Measurements from ENCODE around the gene RAMP1. TPM values are rescaled to one million over a fixed set of nuclear protein-coding genes. Genes with fewer than 3 reads are reported as not detected.
"Not testable (repeated sequence)": the region's sequence is repeated elsewhere in the genome, so short reads cannot be mapped to it uniquely, and the experiment has no call there.

Gene RAMP1
- total RNA-seq, 2 donors from 2014 or later: 1.6 TPM; not detected in 1

DNA sequence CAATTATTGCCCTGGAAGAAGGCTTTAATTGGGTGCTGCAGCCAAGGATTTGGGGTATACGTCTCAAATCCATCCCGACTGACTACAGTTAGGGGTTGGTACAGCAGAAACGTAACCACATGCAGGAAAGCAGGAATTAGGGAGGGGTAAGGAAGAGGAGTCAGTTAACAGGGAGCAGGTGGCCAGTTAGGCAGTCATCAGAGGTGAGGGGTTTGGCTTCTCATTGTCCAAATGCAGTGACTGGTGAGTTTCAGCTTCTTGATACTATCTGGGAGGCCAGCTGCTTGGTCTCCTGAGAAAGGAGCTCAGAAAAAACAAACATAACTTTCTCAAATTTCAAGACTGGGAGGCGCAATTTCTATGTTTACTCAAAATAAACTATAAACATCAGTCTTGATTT is 68.6 kb downstream of the RAMP1 start:
- Mint-ChIP-seq H3K27ac (no peak overlapping the region), H3K4me3 (no peak overlapping the region), H3K27me3 (no peaks in the 10 kb centered on the region), H3K36me3 (ENCODE audit: low read depth) (no peaks in the 10 kb centered on the region), H3K4me1 (peaks cover 11% of the 10 kb centered on the region)
- DNase-seq (no peak), ATAC-seq (no peak)
- H3K9me3 ChIP-seq (ENCODE audit: control insufficient read depth, low read length, poor library complexity, severe bottlenecking): no peaks in the 10 kb centered on the region

DNA sequence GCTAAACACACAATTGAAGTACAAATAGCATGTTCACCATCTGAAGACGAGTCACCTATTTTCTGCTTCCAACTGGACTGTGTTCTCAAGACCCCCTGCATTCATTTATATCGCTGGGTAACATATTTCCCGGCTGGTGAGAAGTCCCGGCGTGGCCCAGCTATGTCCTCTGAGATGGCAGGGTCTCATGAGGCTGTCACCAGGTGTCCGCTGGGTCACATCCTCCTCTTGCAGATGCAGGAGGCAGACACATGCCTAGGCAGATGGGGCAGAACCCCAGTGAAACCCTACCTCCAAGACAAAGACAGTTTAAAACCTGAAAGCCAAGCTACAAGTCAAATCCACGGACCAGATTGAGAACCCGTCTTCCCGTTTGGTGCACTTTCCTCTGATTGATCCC is 70.6 kb downstream of the RAMP1 start:
- peaks cover 6% of the 10 kb centered on the region for H3K36me3 Mint-ChIP-seq (ENCODE audit: low read depth)
- no peaks in the 10 kb centered on the region for H3K9me3 ChIP-seq (ENCODE audit: control insufficient read depth, low read length, poor library complexity, severe bottlenecking)
- ATAC-seq (no peak), DNase-seq (no peak)
- H3K4me3 Mint-ChIP-seq: no peak overlapping the region
- H3K27me3 Mint-ChIP-seq: no peaks in the 10 kb centered on the region
- no peak overlapping the region for H3K27ac Mint-ChIP-seq
- peaks cover 14% of the 10 kb centered on the region for H3K4me1 Mint-ChIP-seq

DNA sequence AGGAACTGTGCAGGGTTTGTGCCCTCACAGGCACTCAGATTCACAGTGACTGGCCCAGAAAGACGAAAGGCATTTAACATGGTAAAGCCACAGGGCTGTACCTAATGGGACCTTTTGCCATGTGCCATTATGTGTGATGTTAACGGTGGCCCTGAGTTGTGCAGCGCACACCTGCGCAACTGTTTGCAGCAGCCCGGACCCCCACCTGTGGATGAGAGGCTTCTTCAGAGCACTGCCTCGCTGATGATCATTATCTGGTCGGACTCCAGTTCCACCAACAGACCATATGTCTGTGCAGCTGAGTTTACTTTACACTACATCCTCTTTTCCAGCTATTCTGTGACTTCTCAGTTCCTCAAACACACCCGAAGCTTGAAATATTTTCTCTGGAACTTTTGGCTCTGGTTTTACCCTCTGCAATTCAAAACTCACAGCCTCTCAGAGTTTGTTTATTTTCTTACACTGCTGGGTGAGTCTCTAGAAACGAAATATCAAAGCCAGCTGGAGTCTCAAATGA is 71.8 kb downstream of the RAMP1 start:
- DNase-seq: no peak
- Mint-ChIP-seq H3K27me3 (no peaks in the 10 kb centered on the region), H3K27ac (no peak overlapping the region), H3K4me3 (no peak overlapping the region), H3K36me3 (ENCODE audit: low read depth) (peaks cover 6% of the 10 kb centered on the region), H3K4me1 (peaks cover 12% of the 10 kb centered on the region)
- ATAC-seq: no peak
- H3K9me3 ChIP-seq (ENCODE audit: control insufficient read depth, low read length, poor library complexity, severe bottlenecking): no peaks in the 10 kb centered on the region

DNA sequence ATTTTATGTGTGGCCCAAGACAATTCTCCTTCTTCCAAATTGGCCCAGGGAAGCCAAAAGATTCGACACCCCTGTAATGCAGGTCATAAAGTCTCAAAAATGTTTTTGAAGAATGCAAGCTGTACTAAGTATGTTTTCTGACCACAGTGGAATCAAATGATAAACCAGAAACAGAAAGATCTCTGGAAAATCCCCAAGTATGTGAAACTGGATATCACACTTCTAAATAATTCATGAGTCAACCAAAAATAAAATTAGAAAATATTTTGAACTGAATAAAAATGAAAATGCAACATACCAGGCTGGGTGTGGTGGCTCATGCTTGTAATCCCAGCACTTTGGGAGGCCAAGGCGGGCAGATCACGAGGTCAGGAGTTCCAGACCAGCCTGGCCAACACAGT is 73.3 kb downstream of the RAMP1 start:
- Mint-ChIP-seq H3K4me1 (peaks cover 11% of the 10 kb centered on the region), H3K4me3 (no peak overlapping the region), H3K27me3 (no peaks in the 10 kb centered on the region), H3K27ac (no peak overlapping the region), H3K36me3 (ENCODE audit: low read depth) (peaks cover 6% of the 10 kb centered on the region)
- no peaks in the 10 kb centered on the region for H3K9me3 ChIP-seq (ENCODE audit: control insufficient read depth, low read length, poor library complexity, severe bottlenecking)
- no peak for ATAC-seq
- no peak for DNase-seq

DNA sequence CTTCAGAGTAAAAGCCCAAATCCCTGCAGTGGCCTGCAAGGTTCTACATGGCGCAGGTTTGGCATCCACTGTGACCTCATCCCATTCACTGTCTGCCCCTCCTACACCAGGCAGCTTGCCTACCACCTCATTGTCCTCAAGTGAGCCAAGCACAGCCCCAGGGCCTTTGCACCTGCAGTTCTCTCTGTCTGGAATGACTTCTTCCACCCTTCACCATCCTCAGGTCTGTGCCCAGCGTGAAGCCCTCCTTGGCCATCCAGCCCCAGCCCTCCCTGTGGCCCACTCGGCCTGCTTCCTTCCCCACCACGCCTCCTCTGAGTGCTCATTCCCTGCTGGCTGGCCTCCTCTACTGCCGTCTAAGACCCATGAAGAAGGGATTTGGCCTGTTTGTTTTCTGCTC is 74.8 kb downstream of the RAMP1 start:
- no peak for ATAC-seq
- no peak overlapping the region for H3K4me3 Mint-ChIP-seq
- H3K27me3 Mint-ChIP-seq: no peaks in the 10 kb centered on the region
- H3K4me1 Mint-ChIP-seq: peaks cover 13% of the 10 kb centered on the region
- no peaks in the 10 kb centered on the region for H3K9me3 ChIP-seq (ENCODE audit: control insufficient read depth, low read length, poor library complexity, severe bottlenecking)
- H3K36me3 Mint-ChIP-seq (ENCODE audit: low read depth): peaks cover 6% of the 10 kb centered on the region
- no peak for DNase-seq
- no peak overlapping the region for H3K27ac Mint-ChIP-seq

DNA sequence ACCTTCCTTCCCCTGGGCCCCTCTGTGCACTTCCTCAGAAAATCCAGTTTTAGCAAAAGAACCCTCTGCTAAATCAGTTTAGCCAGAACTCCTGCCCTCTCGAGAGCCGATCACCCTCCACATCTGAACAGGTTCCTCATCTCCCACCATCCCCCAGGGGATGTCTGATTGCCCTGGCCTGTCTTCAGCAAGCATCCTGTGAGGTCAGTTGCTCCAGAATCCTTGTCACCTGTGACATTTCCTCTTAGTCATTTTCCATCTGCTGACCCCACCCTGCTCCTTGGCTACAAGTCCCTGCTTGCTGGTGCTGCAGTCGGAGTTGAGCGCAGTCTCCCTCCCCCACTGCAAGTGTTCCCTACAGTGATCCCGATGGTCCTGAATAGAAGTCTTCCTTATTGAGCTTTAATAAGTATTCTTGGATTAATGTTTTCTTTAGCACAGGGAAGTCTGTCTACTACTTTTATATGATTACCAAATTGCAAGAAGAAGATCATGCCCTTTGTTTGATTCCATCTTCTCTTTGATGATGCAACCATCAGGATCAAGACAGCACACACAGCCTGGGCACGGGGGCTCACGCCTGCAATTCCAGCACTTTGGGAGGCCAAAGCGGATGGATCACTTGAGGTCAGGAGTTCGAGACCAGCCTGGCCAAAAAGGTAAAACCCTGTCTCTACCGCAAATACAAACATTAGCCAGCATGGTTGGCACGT is 76.5 kb downstream of the RAMP1 start:
- ATAC-seq (no peak), DNase-seq (no peak)
- no peaks in the 10 kb centered on the region for H3K27me3 Mint-ChIP-seq
- no peak overlapping the region for H3K27ac Mint-ChIP-seq
- H3K4me3 Mint-ChIP-seq: no peak overlapping the region
- H3K36me3 Mint-ChIP-seq (ENCODE audit: low read depth): peaks cover 8% of the 10 kb centered on the region
- H3K4me1 Mint-ChIP-seq: peaks cover 15% of the 10 kb centered on the region
- H3K9me3 ChIP-seq (ENCODE audit: control insufficient read depth, low read length, poor library complexity, severe bottlenecking): no peaks in the 10 kb centered on the region

DNA sequence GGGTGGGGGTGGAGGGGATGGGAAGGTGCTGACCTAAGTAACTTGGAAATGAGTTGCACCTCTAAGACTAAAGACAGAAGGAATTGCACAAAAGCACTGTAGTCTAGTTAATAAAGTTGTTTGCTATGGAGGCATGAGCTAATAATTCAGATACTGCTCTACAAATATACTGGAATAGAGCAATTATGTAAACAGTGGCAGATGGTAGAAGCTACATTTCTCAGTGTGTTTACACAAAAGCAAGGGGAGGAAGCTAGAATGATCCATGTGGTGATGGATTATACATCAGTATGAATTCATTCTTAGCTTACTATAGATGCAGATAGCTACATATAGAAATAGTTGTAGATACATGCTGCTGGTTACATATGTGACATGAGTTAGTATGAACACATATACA is 79.8 kb downstream of the RAMP1 start:
- Mint-ChIP-seq H3K4me3 (no peak overlapping the region), H3K27ac (no peak overlapping the region), H3K36me3 (ENCODE audit: low read depth) (peaks cover 3% of the 10 kb centered on the region), H3K27me3 (no peaks in the 10 kb centered on the region), H3K4me1 (peaks cover 30% of the 10 kb centered on the region)
- no peak for DNase-seq
- ATAC-seq: no peak
- H3K9me3 ChIP-seq (ENCODE audit: control insufficient read depth, low read length, poor library complexity, severe bottlenecking): no peaks in the 10 kb centered on the region

DNA sequence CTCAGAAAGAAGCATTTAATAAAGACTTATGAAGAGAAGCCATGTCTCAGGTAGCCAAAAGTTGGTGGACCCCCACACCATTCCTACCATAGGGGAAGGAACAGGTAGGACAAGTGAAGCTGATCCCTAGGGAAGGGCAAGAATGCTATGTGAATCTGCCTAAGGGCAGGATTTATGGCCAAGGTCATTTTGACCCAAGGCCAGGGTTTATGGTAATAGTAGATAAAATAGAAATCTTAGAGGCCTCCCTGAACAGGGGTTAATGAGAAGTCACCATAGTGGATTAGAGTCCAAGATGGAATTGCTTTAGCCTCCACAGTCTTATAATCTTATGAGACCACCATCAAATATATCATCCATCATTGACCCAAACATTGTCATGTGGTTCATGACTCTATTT is 81.4 kb downstream of the RAMP1 start:
- Mint-ChIP-seq H3K4me1 (peaks cover 26% of the 10 kb centered on the region), H3K36me3 (ENCODE audit: low read depth) (peaks cover 2% of the 10 kb centered on the region), H3K27me3 (no peaks in the 10 kb centered on the region), H3K4me3 (no peak overlapping the region), H3K27ac (peak overlapping the region; percentile 57)
- no peak for ATAC-seq
- DNase-seq: no peak
- H3K9me3 ChIP-seq (ENCODE audit: control insufficient read depth, low read length, poor library complexity, severe bottlenecking): peaks cover 3% of the 10 kb centered on the region

DNA sequence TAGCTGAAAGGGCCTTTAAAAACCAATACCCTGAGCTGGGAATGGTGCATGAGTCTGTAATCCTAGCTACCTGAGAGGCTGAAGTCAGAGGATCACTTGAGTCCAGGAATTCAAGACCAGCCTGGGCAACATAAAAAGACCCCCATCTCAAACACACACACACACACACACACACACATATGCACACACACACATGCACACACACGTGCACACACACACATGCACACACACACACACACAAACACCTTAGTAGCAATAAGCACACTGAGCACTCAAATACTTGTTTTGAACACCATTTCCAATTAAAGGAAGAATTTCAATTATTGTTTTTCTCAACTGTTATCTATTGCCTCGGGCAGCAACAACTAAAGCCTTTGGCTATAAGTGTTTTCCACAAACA is 81.8 kb downstream of the RAMP1 start:
- peaks cover 26% of the 10 kb centered on the region for H3K4me1 Mint-ChIP-seq

DNA sequence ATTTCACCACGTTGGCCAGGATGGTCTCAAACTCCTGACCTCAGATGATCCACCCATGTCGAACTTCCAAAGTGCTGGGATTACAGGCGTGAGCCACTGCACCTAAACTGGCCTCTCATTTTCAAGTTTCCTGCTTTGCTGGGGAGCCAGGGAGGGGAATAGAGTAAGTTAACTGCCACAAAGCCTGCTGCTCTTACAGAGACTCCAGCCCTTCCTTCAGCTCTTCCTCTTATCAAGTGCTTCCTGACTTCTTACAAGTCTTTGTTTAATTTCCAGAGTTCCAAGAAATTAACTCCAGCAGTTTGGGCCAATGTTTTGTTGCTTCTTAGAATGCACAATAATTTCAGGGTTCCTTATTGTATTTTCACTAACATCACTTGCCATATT is 83.1 kb downstream of the RAMP1 start:
- H3K9me3 ChIP-seq (ENCODE audit: control insufficient read depth, low read length, poor library complexity, severe bottlenecking): peaks cover 4% of the 10 kb centered on the region
- no peaks in the 10 kb centered on the region for H3K27me3 Mint-ChIP-seq
- H3K27ac Mint-ChIP-seq: peak overlapping the region; percentile 57
- H3K4me3 Mint-ChIP-seq: peak overlapping the region; percentile 70
- no peak for DNase-seq
- peaks cover 7% of the 10 kb centered on the region for H3K36me3 Mint-ChIP-seq (ENCODE audit: low read depth)
- peaks cover 31% of the 10 kb centered on the region for H3K4me1 Mint-ChIP-seq
- no peak for ATAC-seq

More for the DNA sequence above, 81.8 kb downstream of the RAMP1 start:
- Mint-ChIP-seq H3K27me3 (no peaks in the 10 kb centered on the region), H3K36me3 (ENCODE audit: low read depth) (peaks cover 4% of the 10 kb centered on the region), H3K27ac (peak overlapping the region; percentile 57), H3K4me3 (peak overlapping the region; percentile 70)
- DNase-seq (no peak), ATAC-seq (no peak)
- peaks cover 4% of the 10 kb centered on the region for H3K9me3 ChIP-seq (ENCODE audit: control insufficient read depth, low read length, poor library complexity, severe bottlenecking)

DNA sequence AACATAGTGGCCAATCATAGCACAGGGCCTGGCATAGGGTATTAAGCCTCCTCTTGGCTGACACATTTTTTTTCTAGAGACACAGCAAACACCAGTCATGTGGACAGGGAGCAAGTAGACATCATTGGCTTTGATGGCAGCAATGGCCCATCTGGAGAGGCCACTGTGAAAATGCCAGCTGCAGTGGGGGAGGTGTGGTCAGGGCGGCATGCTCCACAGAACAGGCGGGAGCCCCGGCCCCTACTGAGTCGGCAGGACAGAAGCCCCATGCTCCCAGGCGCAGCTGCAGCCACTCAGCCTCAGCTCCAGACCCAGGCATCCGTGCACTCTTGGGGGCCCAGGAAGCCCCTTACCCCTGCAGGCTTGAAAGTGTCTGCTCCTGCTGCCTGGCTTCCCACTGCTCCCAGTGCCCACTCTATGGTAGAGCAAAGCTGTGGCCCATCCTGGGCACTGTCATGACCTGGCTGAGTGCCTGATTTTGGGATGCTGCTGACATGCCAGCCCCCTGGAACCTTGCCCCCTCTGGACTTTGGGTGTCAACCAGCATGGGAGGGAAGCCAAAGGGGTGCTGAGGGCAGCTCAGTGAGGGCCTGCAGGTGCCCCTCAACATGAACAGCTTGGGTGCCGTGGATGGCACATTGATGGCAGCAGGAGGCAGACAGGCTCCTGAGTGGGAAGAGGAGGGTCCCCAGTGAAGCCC is 84.1 kb downstream of the RAMP1 start:
- H3K36me3 Mint-ChIP-seq (ENCODE audit: low read depth): peaks cover 7% of the 10 kb centered on the region
- H3K4me3 Mint-ChIP-seq: peak overlapping the region; percentile 70
- DNase-seq (no peak), ATAC-seq (no peak)
- peaks cover 4% of the 10 kb centered on the region for H3K9me3 ChIP-seq (ENCODE audit: control insufficient read depth, low read length, poor library complexity, severe bottlenecking)
- H3K27ac Mint-ChIP-seq: peak overlapping the region; percentile 57
- H3K4me1 Mint-ChIP-seq: peaks cover 32% of the 10 kb centered on the region
- H3K27me3 Mint-ChIP-seq: no peaks in the 10 kb centered on the region

DNA sequence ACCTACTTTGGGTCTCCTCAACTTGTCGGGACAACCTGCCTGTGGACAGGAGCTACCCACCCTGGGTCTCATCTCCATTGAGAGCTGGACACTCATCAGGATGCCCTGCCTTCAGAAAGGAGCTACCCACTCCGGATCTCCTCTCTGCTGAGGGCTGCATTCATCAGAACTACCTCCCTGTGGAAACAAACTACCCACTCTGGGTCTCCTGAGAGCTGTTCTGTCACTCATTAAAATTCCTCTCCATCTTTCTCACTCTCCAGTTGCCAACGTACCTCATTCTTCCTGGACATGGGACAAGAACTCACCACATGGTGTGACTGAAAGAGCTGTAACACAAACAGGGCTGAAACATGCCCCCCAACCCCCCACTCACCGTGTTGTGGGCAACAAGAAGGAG is 84.9 kb downstream of the RAMP1 start:
- Mint-ChIP-seq H3K4me1 (peaks cover 31% of the 10 kb centered on the region), H3K27ac (peak overlapping the region; percentile 57), H3K4me3 (peak overlapping the region; percentile 10), H3K36me3 (ENCODE audit: low read depth) (peaks cover 7% of the 10 kb centered on the region), H3K27me3 (no peaks in the 10 kb centered on the region)
- DNase-seq (no peak), ATAC-seq (no peak)
- H3K9me3 ChIP-seq (ENCODE audit: control insufficient read depth, low read length, poor library complexity, severe bottlenecking): peaks cover 4% of the 10 kb centered on the region

DNA sequence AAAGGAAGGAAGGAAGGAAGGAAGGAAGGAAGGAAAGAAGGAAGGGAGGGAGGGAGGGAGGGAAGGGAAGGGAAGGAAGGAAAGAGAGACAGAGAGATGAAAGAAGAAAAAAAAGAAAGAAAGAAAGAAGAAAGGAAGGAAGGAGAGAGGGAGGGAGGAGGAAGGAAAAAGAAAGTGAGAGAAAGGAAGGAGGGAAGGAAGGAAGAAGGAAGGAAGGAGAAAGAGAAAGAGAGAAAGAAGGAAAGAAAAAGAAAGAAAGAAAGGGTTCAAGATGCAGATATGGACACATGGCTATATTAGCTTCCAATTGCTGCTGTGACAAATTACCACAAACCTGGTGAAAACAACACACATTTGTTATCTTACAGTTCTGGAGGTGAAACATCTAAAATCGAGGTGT is 87.0 kb downstream of the RAMP1 start:
- H3K36me3 Mint-ChIP-seq (ENCODE audit: low read depth): peaks cover 5% of the 10 kb centered on the region
- no peak for ATAC-seq
- no peak for DNase-seq
- H3K27ac Mint-ChIP-seq: no peak overlapping the region
- peak overlapping the region; percentile 31 for H3K4me3 Mint-ChIP-seq
- peaks cover 26% of the 10 kb centered on the region for H3K4me1 Mint-ChIP-seq
- peaks cover 4% of the 10 kb centered on the region for H3K9me3 ChIP-seq (ENCODE audit: control insufficient read depth, low read length, poor library complexity, severe bottlenecking)
- no peaks in the 10 kb centered on the region for H3K27me3 Mint-ChIP-seq

DNA sequence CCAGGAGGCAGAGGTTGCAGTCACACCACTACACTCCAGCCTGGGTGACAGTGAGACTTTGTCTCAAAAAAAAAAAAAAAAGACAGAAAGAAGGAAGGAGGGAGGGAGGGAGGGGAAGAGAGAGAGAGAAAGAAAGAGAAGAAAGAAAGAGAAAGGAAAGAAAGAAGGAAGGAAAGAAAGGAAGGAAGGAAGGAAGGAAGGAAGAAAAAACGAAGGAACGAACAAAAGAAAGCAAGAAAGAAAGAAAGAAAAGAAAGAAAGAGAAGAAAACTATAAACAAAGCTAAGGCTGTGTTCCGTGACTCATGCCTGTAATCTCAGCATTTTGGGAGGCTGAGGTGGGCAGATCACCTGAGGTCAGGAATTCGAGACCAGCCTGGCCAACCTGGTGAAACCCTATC is 91.9 kb downstream of the RAMP1 start:
- not testable (repeated sequence) for ATAC-seq; H3K4me3 Mint-ChIP-seq; H3K4me1 Mint-ChIP-seq; H3K27ac Mint-ChIP-seq; DNase-seq; H3K27me3 Mint-ChIP-seq; H3K9me3 ChIP-seq (ENCODE audit: control insufficient read depth, low read length, poor library complexity, severe bottlenecking); H3K36me3 Mint-ChIP-seq (ENCODE audit: low read depth)
